ENCODE data around the gene TSPAN14. TPM values are rescaled to one million over a fixed set of nuclear protein-coding genes. Genes with fewer than 3 reads are reported as not detected.

Gene TSPAN14
- total RNA-seq, 1 experiment from 2014 or later = 46.8 TPM

- H2AFZ ChIP-seq (ENCODE audit: low read length) = no peak overlapping the region
- peaks cover 20% of the 10 kb centered on the region; the same call in 1 of the 2 replicates for H3K79me2 ChIP-seq (ENCODE audit: insufficient read depth, low read length)
- no peak overlapping the region for H2BK15ac ChIP-seq (ENCODE audit: low read depth, low read length)
- Mint-ChIP-seq H3K36me3 (ENCODE audit: insufficient read depth in 1 of 3, low read depth in 3 of 3) (no peaks in the 10 kb centered on the region; a peak in 1 of 7 replicates), H3K27me3 (ENCODE audit: low read depth) (peaks cover 20% of the 10 kb centered on the region), H3K9me3 (no peaks in the 10 kb centered on the region), H3K4me1 (peaks cover 94 to 98% of the 10 kb centered on the region in 2 experiments), H3K27ac (peak overlapping the region in 2 of 3 experiments; percentile 32 to 38; a peak in 3 of 7 replicates), H3K4me3 (no peak overlapping the region; a peak in 1 of 5 replicates)
- DNase-seq = no peak
- H3K18ac ChIP-seq (ENCODE audit: insufficient read length, low read depth, low read length) = no peak overlapping the region
- H4K5ac ChIP-seq (ENCODE audit: insufficient read length, low read depth, low read length) = no peak overlapping the region
- no CpG with 5 or more reads among the region's 5 CpGs for WGBS (ENCODE audit: extremely low coverage, insufficient read length, low lambda C conversion rate)
- H4K8ac ChIP-seq (replicated peaks; ENCODE audit: insufficient read length, low read depth, low read length) = no peak overlapping the region
- H3K14ac ChIP-seq (ENCODE audit: insufficient read depth, low read length) = no peak overlapping the region
- no peak overlapping the region for H2BK5ac ChIP-seq (ENCODE audit: insufficient read length, low read length)
- no peak overlapping the region for H3K23ac ChIP-seq (ENCODE audit: insufficient read length, low read depth, low read length)
- no peaks in the 10 kb centered on the region; the same call in 1 of the 2 replicates for H3K27me3 ChIP-seq (ENCODE audit: insufficient read depth, low read length)
- no peak overlapping the region for H4K91ac ChIP-seq (ENCODE audit: insufficient read length, low read depth, low read length)
- no peak overlapping the region for H3T11ph ChIP-seq (ENCODE audit: low read length)
- no peak overlapping the region for H2BK20ac ChIP-seq (ENCODE audit: low read depth, low read length, poor library complexity, severe bottlenecking)
- no peak overlapping the region for H3K27ac ChIP-seq (ENCODE audit: insufficient read length, low read depth, low read length)
- H4K20me1 ChIP-seq (ENCODE audit: control insufficient read depth, insufficient read depth, insufficient read length) = peaks cover 4% of the 10 kb centered on the region
- H2AK5ac ChIP-seq (ENCODE audit: insufficient read length, low read length) = no peak overlapping the region
- TF ChIP-seq CTCF (conservative IDR thresholded peaks at IDR 0.05) = no peak
- H3K4me1 ChIP-seq (ENCODE audit: insufficient read depth, low read length) = peaks cover 40% of the 10 kb centered on the region
- H2BK12ac ChIP-seq (ENCODE audit: insufficient read length, low read depth, low read length) = no peak overlapping the region
- H3K23me2 ChIP-seq (ENCODE audit: insufficient read length, low read depth, low read length, poor library complexity, severe bottlenecking) = peaks cover 7% of the 10 kb centered on the region
- H3K79me1 ChIP-seq (ENCODE audit: insufficient read depth, low read depth, low read length, poor library complexity, severe bottlenecking) = peaks cover 5% of the 10 kb centered on the region
- H3K56ac ChIP-seq (ENCODE audit: insufficient read length, low read depth, low read length) = no peak overlapping the region
- H3K4me2 ChIP-seq (ENCODE audit: insufficient read depth, insufficient read length, low read length) = no peak overlapping the region
- no peak overlapping the region for H3K9ac ChIP-seq (ENCODE audit: extremely low read depth, insufficient read length, low read length)
- H3K9me3 ChIP-seq (ENCODE audit: control insufficient read depth, low read depth, low read length) = no peaks in the 10 kb centered on the region
- no peak overlapping the region for H2BK120ac ChIP-seq (ENCODE audit: low read depth, low read length, poor library complexity, severe bottlenecking)
- H3K4ac ChIP-seq (ENCODE audit: low read depth, low read length) = no peak overlapping the region
These were observed 9.1 kb downstream of the TSPAN14 start for GRCh38 chr10:80462981-80463741.
